ENCODE data around the gene TMEM156. TPM values are rescaled to one million over a fixed set of nuclear protein-coding genes. Genes with fewer than 3 reads are reported as not detected.

Gene TMEM156
- total and polyA plus RNA-seq, 2 of the 4 experiments (the other 2 are of a cell fraction), result 0.53 to 0.54 TPM

GRCh38 chr4:38993683-38994082, 38.5 kb downstream of the TMEM156 start:
- intact Hi-C loops (cut with micrococcal nuclease), result no loop called here
- Histone ChIP-seq H3K9ac (ENCODE audit: low read depth, low read length) (no peak overlapping the region), H3K18ac (ENCODE audit: low read depth, low read length) (no peak overlapping the region), H2AFZ (replicated peaks; ENCODE audit: low read length, poor library complexity) (no peak overlapping the region), H3K4me1 (ENCODE audit: control insufficient read depth, insufficient read depth, low read length) (no peaks in the 10 kb centered on the region), H3K4ac (ENCODE audit: low read depth, low read length) (no peak overlapping the region), H4K5ac (ENCODE audit: low read depth, low read length) (no peak overlapping the region), H3K9me1 (ENCODE audit: insufficient read depth, low read length) (peaks cover 5% of the 10 kb centered on the region; the same call in 1 of the 2 replicates), H3K79me1 (ENCODE audit: low read depth in 1 of 2, low read length in 2 of 2) (no peaks in the 10 kb centered on the region), H3K9me3 (ENCODE audit: control insufficient read depth, insufficient read depth, low read length) (no peaks in the 10 kb centered on the region), H2BK5ac (ENCODE audit: low read depth, low read length, poor library complexity, severe bottlenecking) (no peak overlapping the region), H2AK9ac (replicated peaks; ENCODE audit: low read depth, low read length, poor library complexity) (no peak overlapping the region), H4K8ac (ENCODE audit: low read depth in 2 of 2, low read length in 2 of 2) (no peak overlapping the region; a peak in 1 of 4 replicates), H3K4me2 (ENCODE audit: low read depth, low read length) (no peak overlapping the region), H3K56ac (ENCODE audit: extremely low read depth, insufficient read depth, low read length) (no peak overlapping the region), H3K14ac (replicated peaks; ENCODE audit: low read depth, low read length) (no peak overlapping the region), H2BK15ac (ENCODE audit: low read depth, low read length) (no peak overlapping the region), H2AK5ac (ENCODE audit: low read depth, low read length) (0 out of 2 replicates have a peak overlapping the region, but pooled peaks have one; percentile 48), H3K27ac (ENCODE audit: insufficient read depth, low read length) (no peak overlapping the region), H2BK120ac (ENCODE audit: low read depth, low read length) (no peak overlapping the region), H3K23ac (ENCODE audit: low read depth, low read length) (no peak overlapping the region), H3K4me3 (ENCODE audit: insufficient read depth, low read depth, low read length) (no peak overlapping the region), H4K20me1 (ENCODE audit: insufficient read depth, low read length) (no peaks in the 10 kb centered on the region), H2BK20ac (ENCODE audit: low read depth, low read length) (no peak overlapping the region), H3K27me3 (ENCODE audit: control insufficient read depth, insufficient read depth, low read length) (no peaks in the 10 kb centered on the region), H4K91ac (ENCODE audit: insufficient read depth, low read depth, low read length) (no peak overlapping the region), H3K36me3 (ENCODE audit: control insufficient read depth, insufficient read depth, low read length) (no peaks in the 10 kb centered on the region)
- DNase-seq (no peak), ATAC-seq (ENCODE audit: low read depth) (no peak)
- dilution Hi-C loops (cut with HindIII; ENCODE audit: low sequenced_read_pairs, unreplicated experiment), result no loop called here
- no CpG with 5 or more reads among the region's 3 CpGs for WGBS, 2 experiments (ENCODE audit: extremely low coverage in 2 of 2, insufficient read length in 1 of 2)
- no peak for TF ChIP-seq RFX5 (IDR thresholded peaks at IDR 0.05; ENCODE audit: low read depth, low read length)
- no peak for TF ChIP-seq RCOR1 (IDR thresholded peaks at IDR 0.05; ENCODE audit: insufficient replicate concordance, low read length)
- peak; percentile 27; the same call in 1 of the 2 replicates for TF ChIP-seq RAD21 (IDR thresholded peaks at IDR 0.05; ENCODE audit: low read length)
- TF ChIP-seq POLR2A (IDR thresholded peaks at IDR 0.05; ENCODE audit: low read depth, low read length), result no peak
- TF ChIP-seq MAZ (IDR thresholded peaks at IDR 0.05; ENCODE audit: borderline replicate concordance, low read depth, low read length), result no peak
- 0 out of 2 replicates have a peak, but pooled peaks have one; percentile 23 for TF ChIP-seq CTCF (conservative IDR thresholded peaks at IDR 0.05; ENCODE audit: low read depth, low read length)
- no peak for TF ChIP-seq ELK1 (IDR thresholded peaks at IDR 0.05; ENCODE audit: borderline replicate concordance, low read depth, low read length)
- TF ChIP-seq FOS (IDR thresholded peaks at IDR 0.05; ENCODE audit: low read depth, low read length), result no peak
- no peak for TF ChIP-seq SMC3 (IDR thresholded peaks at IDR 0.05; ENCODE audit: low read depth, low read length)
- no peak for TF ChIP-seq NFE2L2 (IDR thresholded peaks at IDR 0.05; ENCODE audit: low read depth, low read length)
- TF ChIP-seq USF2 (IDR thresholded peaks at IDR 0.05; ENCODE audit: low read depth, low read length), result no peak
- TF ChIP-seq CHD1 (IDR thresholded peaks at IDR 0.05; ENCODE audit: low read depth, low read length), result no peak
- 0 out of 2 replicates have a peak, but pooled peaks have one; percentile 19 for TF ChIP-seq MAFK (IDR thresholded peaks at IDR 0.05; ENCODE audit: low read depth, low read length)
- no peak for TF ChIP-seq CEBPB (IDR thresholded peaks at IDR 0.05; ENCODE audit: low read depth, low read length)
- TF ChIP-seq BHLHE40 (IDR thresholded peaks at IDR 0.05; ENCODE audit: low read depth, low read length), result no peak
- no peak for TF ChIP-seq MXI1 (IDR thresholded peaks at IDR 0.05; ENCODE audit: borderline replicate concordance, low read depth, low read length)
- in situ Hi-C loops (cut with MboI; ENCODE audit: low sequenced_read_pairs), result no loop called here
- POLR2A ChIA-PET (ENCODE audit: unreplicated experiment), result no interaction called here
- CTCF ChIA-PET, result interaction anchor here (0.7 to 1.7 kb wide), 2 partner anchors 8 to 10 kb away, joined by 3 to 7 read pairs; no protein-coding TSS in a partner anchor
- no TSS peak for BruUV-seq (replicated peaks)

Measured in IMR-90 (cell line).